IMR-90 (cell line): ENCODE results near the gene RAD18. TPM values are rescaled to one million over a fixed set of nuclear protein-coding genes. Genes with fewer than 3 reads are reported as not detected.

Source experiments
- ATAC-seq: fragments of 200-7000 bp; cut with Tn5 transposase; 2 replicates; pipeline ENCODE4 v1.9.1; 2020; ENCODE audit warnings: low read depth, mild to moderate bottlenecking, moderate library complexity
- BruUV-seq: library from RNA; stranded (reverse); fragments of 400-500 nt; replicated peaks from 2 replicates; lab custom pipeline; 2021; lab: Mats Ljungman, UMichigan
- CTCF ChIA-PET: fragments of 300-600 bp; formaldehyde crosslinking; extraction: SDS; loops from one replicate; lab custom pipeline; 2021; ENCODE audit warnings: antibody characterized with exemption; lab: Yijun Ruan, JAX
- POLR2A ChIA-PET: fragments of 300-600 bp; sonication (Branson Sonifier 250); formaldehyde crosslinking; loops from one replicate; lab custom pipeline; 2022; ENCODE audit warnings: antibody characterized with exemption; ENCODE audit not compliant: unreplicated experiment; lab: Charles Lee
- DNase-seq: peaks from one replicate; pipeline ENCODE4 v3.0.0; 2013
- H2AFZ ChIP-seq: replicated peaks from 2 replicates; pipeline ENCODE3; 2013; ENCODE audit warnings: low read length, mild to moderate bottlenecking; ENCODE audit not compliant: poor library complexity
- H2AK5ac ChIP-seq: 2 replicates; pipeline ENCODE4 v1.6.1; 2013; ENCODE audit warnings: low read depth, low read length, inconsistent platforms
- H2AK9ac ChIP-seq: replicated peaks from 2 replicates; pipeline ENCODE3; 2013; ENCODE audit warnings: mild to moderate bottlenecking, low read depth, low read length, moderate library complexity; ENCODE audit not compliant: poor library complexity
- H2BK120ac ChIP-seq: 2 replicates; pipeline ENCODE4 v1.6.1; 2013; ENCODE audit warnings: low read depth, low read length, inconsistent platforms
- H2BK15ac ChIP-seq: 3 replicates; pipeline ENCODE4 v1.6.1; 2013; ENCODE audit warnings: low read depth, low read length, inconsistent platforms
- H2BK20ac ChIP-seq: 2 replicates; pipeline ENCODE4 v1.6.1; 2013; ENCODE audit warnings: low read depth, mild to moderate bottlenecking, inconsistent platforms, low read length, moderate library complexity
- H2BK5ac ChIP-seq: 2 replicates; pipeline ENCODE4 v1.6.1; 2013; ENCODE audit warnings: mild to moderate bottlenecking, low read depth, low read length, inconsistent platforms; ENCODE audit not compliant: poor library complexity, severe bottlenecking
- H3K14ac ChIP-seq: replicated peaks from 2 replicates; pipeline ENCODE4 v1.6.1; 2013; ENCODE audit warnings: low read depth, low read length, inconsistent platforms
- H3K18ac ChIP-seq: 2 replicates; pipeline ENCODE4 v1.6.1; 2013; ENCODE audit warnings: low read depth, low read length, control low read depth
- H3K23ac ChIP-seq: 2 replicates; pipeline ENCODE4 v1.6.1; 2013; ENCODE audit warnings: low read depth, low read length, inconsistent platforms
- H3K27ac ChIP-seq: 2 replicates; pipeline ENCODE4 v1.5.1; 2013; ENCODE audit warnings: mild to moderate bottlenecking, control low read depth, low read length; ENCODE audit not compliant: insufficient read depth
- H3K27me3 ChIP-seq: 2 replicates; pipeline ENCODE4 v1.6.1; 2013; ENCODE audit warnings: low read length; ENCODE audit not compliant: control insufficient read depth, insufficient read depth
- H3K36me3 ChIP-seq: 2 replicates; pipeline ENCODE4 v1.6.1; 2013; ENCODE audit warnings: low read length, mixed read lengths; ENCODE audit not compliant: control insufficient read depth, insufficient read depth
- H3K4ac ChIP-seq: 2 replicates; pipeline ENCODE4 v1.6.1; 2013; ENCODE audit warnings: low read depth, low read length, inconsistent platforms
- H3K4me1 ChIP-seq: 2 replicates; pipeline ENCODE4 v1.6.1; 2013; ENCODE audit warnings: low read length, mixed read lengths; ENCODE audit not compliant: control insufficient read depth, insufficient read depth
- H3K4me2 ChIP-seq: 2 replicates; pipeline ENCODE4 v1.6.1; 2013; ENCODE audit warnings: low read depth, mild to moderate bottlenecking, control low read depth, low read length, moderate library complexity
- H3K4me3 ChIP-seq: 2 replicates; pipeline ENCODE4 v1.5.1; 2013; ENCODE audit warnings: low read depth, mild to moderate bottlenecking, control low read depth, low read length, moderate library complexity; ENCODE audit not compliant: insufficient read depth
- H3K56ac ChIP-seq: 2 replicates; pipeline ENCODE4 v1.6.1; 2013; ENCODE audit warnings: low read length, inconsistent platforms; ENCODE audit not compliant: insufficient read depth; ENCODE audit errors: extremely low read depth
- H3K79me1 ChIP-seq, 2 experiments: 2 replicates each; pipeline ENCODE4 v1.6.1; 2013; ENCODE audit warnings: low read length in 2 of 2, inconsistent platforms in 1 of 2, low read depth in 1 of 2
- H3K9ac ChIP-seq: 2 replicates; pipeline ENCODE4 v1.6.1; 2013; ENCODE audit warnings: low read depth, low read length, control low read depth
- H3K9me1 ChIP-seq: 2 replicates; pipeline ENCODE4 v1.6.1; 2013; ENCODE audit warnings: low read length, inconsistent platforms; ENCODE audit not compliant: insufficient read depth
- H3K9me3 ChIP-seq: 2 replicates; pipeline ENCODE4 v1.6.1; 2013; ENCODE audit warnings: low read length; ENCODE audit not compliant: control insufficient read depth, insufficient read depth
- H4K20me1 ChIP-seq: 2 replicates; pipeline ENCODE4 v1.6.1; 2013; ENCODE audit warnings: low read length, inconsistent platforms; ENCODE audit not compliant: insufficient read depth
- H4K5ac ChIP-seq: 2 replicates; pipeline ENCODE4 v1.6.1; 2013; ENCODE audit warnings: mild to moderate bottlenecking, low read depth, low read length, control low read depth
- H4K8ac ChIP-seq, 2 experiments: 2 replicates each; pipeline ENCODE4 v1.6.1; 2013; ENCODE audit warnings: low read depth in 2 of 2, low read length in 2 of 2, control low read depth in 1 of 2, inconsistent platforms in 1 of 2
- H4K91ac ChIP-seq: 2 replicates; pipeline ENCODE4 v1.6.1; 2013; ENCODE audit warnings: low read depth, low read length, inconsistent platforms; ENCODE audit not compliant: insufficient read depth
- FOS ChIP-seq: fragments of 150-350 bp; IDR thresholded peaks from 2 replicates; pipeline ENCODE4 v1.6.1; 2016; ENCODE audit warnings: low read depth, low read length
- MAFK ChIP-seq: IDR thresholded peaks from 2 replicates; pipeline ENCODE4 v1.6.1; 2012; ENCODE audit warnings: low read depth, low read length, improper control_type of control experiment
- NFE2L2 ChIP-seq: fragments of 150-350 bp; IDR thresholded peaks from 2 replicates; pipeline ENCODE4 v1.6.1; 2016; ENCODE audit warnings: low read depth, mild to moderate bottlenecking, low read length
- RCOR1 ChIP-seq: IDR thresholded peaks from 2 replicates; pipeline ENCODE4 v1.6.1; 2012; ENCODE audit warnings: mild to moderate bottlenecking, low read length, improper control_type of control experiment; ENCODE audit not compliant: insufficient replicate concordance
- SMC3 ChIP-seq: fragments of 150-350 bp; IDR thresholded peaks from 2 replicates; pipeline ENCODE4 v1.6.1; 2016; ENCODE audit warnings: low read depth, mild to moderate bottlenecking, antibody characterized with exemption, low read length, moderate library complexity
- WGBS, 2 experiments: methylation state at CpG; one replicate each; pipeline versions ENCODE4 v1.1.5 to v1.1.7; 2013; ENCODE audit warnings: missing lambda C conversion rate in 2 of 2; ENCODE audit not compliant: insufficient read length in 1 of 2; ENCODE audit errors: extremely low coverage in 2 of 2; 5-methylcytosine and 5-hydroxymethylcytosine counted together
- dilution Hi-C: fragments of 300-500 bp; cut with HindIII; formaldehyde crosslinking; loops from one replicate; pipeline ENCODE4 v1.14.3; 2018; ENCODE audit warnings: low sequenced_read_pairs; ENCODE audit not compliant: unreplicated experiment
- in situ Hi-C: fragments of 300-500 bp; cut with MboI; formaldehyde crosslinking; loops from 3 replicates; pipeline ENCODE4 v1.14.3; 2019; ENCODE audit warnings: low sequenced_read_pairs, inconsistent platforms, mixed read lengths
- intact Hi-C: fragments of 100-400 bp; cut with micrococcal nuclease; formaldehyde crosslinking; loops from 2 replicates; pipeline ENCODE4 v1.10.0; 2022
- polyA plus RNA-seq, 3 experiments: library from polyadenylated mRNA; depleted of rRNA; stranded (reverse); fragments of >200 nt; gene quantifications; 2 replicates each; pipeline ENCODE4 v1.2.3, GENCODE V29; 2012; ENCODE audit warnings: low replicate concordance in 1 of 3
- total RNA-seq: library from RNA; depleted of rRNA; stranded (reverse); fragments of >200 nt; gene quantifications from 2 replicates; pipeline ENCODE4 v1.2.3, GENCODE V29; 2012

The RAD18 gene
- total and polyA plus RNA-seq, 2 of the 4 experiments (the other 2 are of a cell fraction) = 8.2 to 17.2 TPM

- TF ChIP-seq NFE2L2 (no peak), RCOR1 (no peak), SMC3 (no peak), MAFK (no peak), FOS (no peak)
- no peak overlapping the region for H3K4me2 ChIP-seq
- H4K91ac ChIP-seq = peak overlapping the region; percentile 97
- H2BK15ac ChIP-seq = peak overlapping the region; percentile 89; the same call in 2 of the 3 replicates
- CTCF ChIA-PET = no interaction called here
- peak overlapping the region; percentile 98 for H4K5ac ChIP-seq
- H3K9me1 ChIP-seq = peaks cover 12% of the 10 kb centered on the region
- H2AK9ac ChIP-seq = peak overlapping the region; percentile 21
- peak overlapping the region; percentile 80 for H3K27ac ChIP-seq
- H3K36me3 ChIP-seq = no peaks in the 10 kb centered on the region
- ATAC-seq (no peak; the same call in 1 of the 2 replicates), DNase-seq (no peak)
- intact Hi-C loops (no loop called here), in situ Hi-C loops (no loop called here), dilution Hi-C loops (no loop called here)
- no peaks in the 10 kb centered on the region for H3K27me3 ChIP-seq
- no peaks in the 10 kb centered on the region for H3K9me3 ChIP-seq
- H2BK20ac ChIP-seq = peak overlapping the region; percentile 99
- H4K8ac ChIP-seq = peak overlapping the region; percentile 67 to 96
- H3K56ac ChIP-seq = peak overlapping the region; percentile 72
- peak overlapping the region; percentile 94 for H2AK5ac ChIP-seq
- no peaks in the 10 kb centered on the region for H4K20me1 ChIP-seq
- H3K23ac ChIP-seq = peak overlapping the region; percentile 85
- H2BK5ac ChIP-seq = peak overlapping the region; percentile 98
- peak overlapping the region; percentile 96 for H3K18ac ChIP-seq
- POLR2A ChIA-PET = no interaction called here
- H3K14ac ChIP-seq = peak overlapping the region; percentile 100
- no TSS peak for BruUV-seq
- H3K79me1 ChIP-seq = peaks cover 0 to 7% of the 10 kb centered on the region in 2 experiments; a peak in 2 of 4 replicates
- H3K4ac ChIP-seq = peak overlapping the region; percentile 99
- 89% methylated on average over 4 of the region's 7 CpGs; no CpG with 5 or more reads in 1 of the 2 experiments for WGBS, 2 experiments
- H2BK120ac ChIP-seq = peak overlapping the region; percentile 99
- H3K4me3 ChIP-seq = no peak overlapping the region
- H3K9ac ChIP-seq = peak overlapping the region; percentile 43; the same call in 1 of the 2 replicates
- peaks cover 18% of the 10 kb centered on the region for H3K4me1 ChIP-seq
- H2AFZ ChIP-seq = peak overlapping the region; percentile 67
Measured at GRCh38 chr3:8870134-8870533, 93.1 kb downstream of the RAD18 start.
